RWPE2 (cell line): Measurements from ENCODE around the gene LRP1B.

Experiments used
- ATAC-seq: fragments of 200-7000 bp; cut with Tn5 transposase; 3 replicates; pipeline ENCODE4 v1.9.1; 2021; ENCODE audit warnings: low read depth
- DNase-seq: peaks from one replicate; pipeline ENCODE4 v3.0.0-alpha.2; 2020; ENCODE audit warnings: low spot score
- H3K27ac ChIP-seq: fragments of 450-650 bp; 2 replicates; pipeline ENCODE4 v1.5.1; 2017; ENCODE audit warnings: mild to moderate bottlenecking; ENCODE audit not compliant: poor library complexity, severe bottlenecking
- H3K27me3 ChIP-seq: fragments of 250-450 bp; sonication (Bioruptor Pico); 2 replicates; pipeline ENCODE4 v1.5.1; 2021; ENCODE audit warnings: mild to moderate bottlenecking, moderate library complexity; ENCODE audit not compliant: insufficient read depth, poor library complexity, severe bottlenecking
- H3K36me3 ChIP-seq: fragments of 250-450 bp; sonication (Bioruptor Pico); 2 replicates; pipeline ENCODE4 v1.5.1; 2020; ENCODE audit warnings: low read depth, mild to moderate bottlenecking, moderate library complexity
- H3K4me1 ChIP-seq: fragments of 250-450 bp; sonication (Bioruptor Pico); 2 replicates; pipeline ENCODE4 v1.5.1; 2021; ENCODE audit warnings: mild to moderate bottlenecking, moderate library complexity; ENCODE audit not compliant: insufficient read depth, poor library complexity, severe bottlenecking
- H3K4me3 ChIP-seq: fragments of 250-450 bp; sonication (Bioruptor Pico); 2 replicates; pipeline ENCODE4 v1.5.1; 2021; ENCODE audit warnings: mild to moderate bottlenecking, moderate library complexity; ENCODE audit not compliant: severe bottlenecking
- H3K9me3 ChIP-seq: fragments of 250-450 bp; sonication (Bioruptor Pico); 2 replicates; pipeline ENCODE4 v1.5.1; 2021; ENCODE audit warnings: mild to moderate bottlenecking, moderate library complexity; ENCODE audit not compliant: severe bottlenecking
- CTCF ChIP-seq: fragments of 450-650 bp; IDR thresholded peaks from one replicate; pipeline ENCODE4 v1.5.1; 2017; ENCODE audit warnings: mild to moderate bottlenecking, moderate library complexity; ENCODE audit not compliant: poor library complexity, severe bottlenecking

The LRP1B gene

GRCh38 chr2:141392517-141393213, 738.2 kb downstream of the LRP1B start:
- no peaks in the 10 kb centered on the region for H3K27me3 ChIP-seq
- DNase-seq (no peak), ATAC-seq (no peak)

GRCh38 chr2:141386168-141386567, 744.6 kb downstream of the LRP1B start:
- DNase-seq (no peak), ATAC-seq (no peak)
- Histone ChIP-seq H3K27ac (no peak overlapping the region), H3K4me3 (no peak overlapping the region), H3K4me1 (no peaks in the 10 kb centered on the region), H3K27me3 (no peaks in the 10 kb centered on the region), H3K36me3 (no peaks in the 10 kb centered on the region), H3K9me3 (no peaks in the 10 kb centered on the region)
- TF ChIP-seq CTCF = no peak

More at GRCh38 chr2:141392517-141393213, 738.2 kb downstream of the LRP1B start:
- Histone ChIP-seq H3K4me1 (no peaks in the 10 kb centered on the region), H3K9me3 (no peaks in the 10 kb centered on the region), H3K4me3 (no peak overlapping the region), H3K27ac (no peak overlapping the region), H3K36me3 (no peaks in the 10 kb centered on the region)
- TF ChIP-seq CTCF = no peak

- Histone ChIP-seq H3K27me3 (no peaks in the 10 kb centered on the region), H3K36me3 (no peaks in the 10 kb centered on the region), H3K9me3 (no peaks in the 10 kb centered on the region), H3K27ac (no peak overlapping the region), H3K4me1 (no peaks in the 10 kb centered on the region), H3K4me3 (no peak overlapping the region)
- no peak for TF ChIP-seq CTCF
- no peak for DNase-seq
- ATAC-seq = no peak
These were observed 746.1 kb downstream of the LRP1B start for GRCh38 chr2:141384676-141385075.

GRCh38 chr2:141381946-141382345, 748.9 kb downstream of the LRP1B start:
- Histone ChIP-seq H3K4me3 (no peak overlapping the region), H3K27me3 (no peaks in the 10 kb centered on the region), H3K4me1 (no peaks in the 10 kb centered on the region), H3K9me3 (no peaks in the 10 kb centered on the region), H3K27ac (no peak overlapping the region), H3K36me3 (no peaks in the 10 kb centered on the region)
- ATAC-seq = no peak
- DNase-seq = no peak
- TF ChIP-seq CTCF = no peak

- Histone ChIP-seq H3K9me3 (no peaks in the 10 kb centered on the region), H3K4me1 (no peaks in the 10 kb centered on the region), H3K27ac (no peak overlapping the region), H3K4me3 (no peak overlapping the region), H3K27me3 (no peaks in the 10 kb centered on the region), H3K36me3 (no peaks in the 10 kb centered on the region)
- DNase-seq (no peak), ATAC-seq (no peak)
- no peak for TF ChIP-seq CTCF
These were observed 750.5 kb downstream of the LRP1B start for GRCh38 chr2:141380008-141380979.
